22Rv1 (cell line): ENCODE results near the gene HLX.

Source experiments
- H3K27ac ChIP-seq: fragments of 450-650 bp; 2 replicates; pipeline ENCODE4 v1.5.1; 2017
- CTCF ChIP-seq: fragments of 450-650 bp; IDR thresholded peaks from 2 replicates; pipeline ENCODE4 v1.5.1; 2017; ENCODE audit warnings: mild to moderate bottlenecking
- ZFX ChIP-seq: fragments of 450-650 bp; IDR thresholded peaks from 2 replicates; pipeline ENCODE4 v1.6.1; 2017; ENCODE audit warnings: antibody characterized with exemption, borderline replicate concordance

HLX gene

GRCh38 chr1:220902916-220903315, 23.7 kb downstream of the HLX start:
- TF ChIP-seq CTCF, result no peak
- no peak overlapping the region for H3K27ac ChIP-seq

GRCh38 chr1:220904876-220905275, 25.6 kb downstream of the HLX start:
- TF ChIP-seq CTCF, result no peak
- no peak for TF ChIP-seq ZFX
- H3K27ac ChIP-seq, result no peak overlapping the region

- H3K27ac ChIP-seq, result peak overlapping the region; percentile 41
- no peak for TF ChIP-seq CTCF
- TF ChIP-seq ZFX, result no peak
Observed at GRCh38 chr1:220905650-220906560, 26.7 kb downstream of the HLX start.

GRCh38 chr1:220906561-220907334, 27.5 kb downstream of the HLX start:
- H3K27ac ChIP-seq, result peak overlapping the region; percentile 41
- no peak for TF ChIP-seq CTCF
- no peak for TF ChIP-seq ZFX

- H3K27ac ChIP-seq, result no peak overlapping the region
- TF ChIP-seq CTCF (peak; percentile 77), ZFX (no peak)
Observed at GRCh38 chr1:220908757-220909156, 29.5 kb downstream of the HLX start.

- no peak overlapping the region for H3K27ac ChIP-seq
- TF ChIP-seq ZFX, result no peak
- no peak for TF ChIP-seq CTCF
Observed at GRCh38 chr1:220910021-220910420, 30.8 kb downstream of the HLX start.
